Measurements from ENCODE around the gene CAMTA1.

The CAMTA1 gene

DNA sequence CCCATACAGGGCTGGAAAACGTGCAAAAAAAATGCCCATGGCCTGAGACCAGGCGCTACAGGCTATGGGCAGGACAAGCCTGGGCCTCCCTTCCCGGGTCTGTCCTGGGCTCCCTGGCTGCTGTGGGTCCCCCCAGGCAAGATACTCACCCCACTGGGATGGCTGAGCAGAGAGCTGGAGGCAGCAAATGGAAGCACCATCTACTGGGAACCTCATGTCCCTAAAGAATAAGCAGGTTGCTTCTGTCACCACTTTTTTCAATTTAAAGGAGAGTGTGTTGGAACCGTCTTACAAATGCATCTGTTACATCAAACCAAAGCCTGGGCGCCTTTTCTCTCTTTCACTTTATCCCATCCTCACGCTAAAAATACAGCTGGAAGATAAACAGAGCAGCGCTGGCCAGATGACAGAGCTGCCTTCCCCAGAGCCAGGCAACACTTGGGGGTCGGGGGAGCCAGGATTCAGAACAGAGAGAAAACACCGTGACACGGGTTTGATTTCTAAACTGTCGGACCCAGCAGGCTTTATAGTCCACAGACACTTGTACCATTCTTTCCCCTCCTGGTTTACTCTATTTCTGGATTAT lies 723.8 kb downstream of the CAMTA1 start:
- no peak for DNase-seq

DNA sequence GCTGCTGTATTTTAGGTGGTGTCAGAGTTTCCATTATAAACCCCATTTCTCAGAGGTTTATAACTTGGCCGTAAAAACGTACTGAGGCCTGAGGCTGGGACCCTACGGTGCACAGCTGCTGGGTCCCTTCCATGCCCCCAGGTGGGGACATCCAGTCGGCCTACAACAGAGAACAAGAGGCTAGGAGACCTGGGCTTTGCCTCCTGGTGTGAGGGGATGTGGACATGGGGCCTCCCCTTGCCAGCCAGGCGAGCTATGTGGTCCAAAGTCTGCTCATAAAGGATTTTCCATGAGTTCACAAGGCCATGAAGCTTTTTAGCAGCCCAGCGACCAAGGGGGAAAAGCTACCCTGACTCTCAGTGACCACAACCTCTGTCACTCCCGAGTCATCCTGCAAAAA lies 724.3 kb downstream of the CAMTA1 start:
- DNase-seq: no peak

DNA sequence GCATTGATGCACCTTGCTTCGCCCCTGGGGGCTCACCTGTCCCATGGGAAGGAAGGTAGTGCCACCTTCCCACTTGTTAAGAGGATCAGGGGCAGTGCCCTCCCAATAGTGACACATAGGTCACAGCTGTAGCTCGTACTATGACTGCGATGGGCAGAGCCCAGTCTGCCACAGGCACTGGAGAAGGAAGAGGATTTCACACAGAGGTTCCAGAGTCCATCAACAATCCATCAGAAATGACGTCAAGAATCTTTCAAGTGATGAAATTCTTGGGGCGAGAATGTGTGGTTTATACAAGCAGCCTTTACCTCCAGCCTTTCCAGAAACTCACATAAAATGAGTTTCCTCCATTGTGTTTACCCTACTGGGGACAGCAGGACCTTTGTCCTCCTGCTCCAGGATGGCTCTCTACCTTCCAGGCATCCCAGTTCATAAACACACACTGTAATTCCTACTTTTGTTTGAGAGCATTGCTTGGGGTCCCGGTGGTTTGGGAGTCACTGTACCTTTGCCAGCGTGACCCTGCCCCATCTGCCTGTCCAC lies 725.2 kb downstream of the CAMTA1 start:
- no peak for DNase-seq

DNA sequence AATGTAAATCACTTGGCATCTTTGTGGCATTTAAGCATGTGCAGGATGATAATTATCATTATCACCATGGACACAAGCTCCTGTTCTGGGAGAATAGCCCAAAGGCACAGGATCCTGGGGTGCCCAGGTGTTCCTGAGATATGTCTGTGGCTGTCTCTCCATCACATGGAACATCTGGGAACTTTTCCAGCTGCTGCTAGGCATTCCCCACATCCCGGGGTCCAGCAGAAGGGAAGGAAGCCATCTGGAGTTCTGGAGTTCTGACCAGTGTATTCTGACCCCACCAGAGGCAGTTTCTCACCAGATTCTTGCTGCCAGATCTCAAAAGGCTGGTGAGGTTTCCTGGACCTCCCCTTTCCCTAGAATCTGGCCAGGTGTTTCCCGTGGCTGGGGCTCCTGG lies 726.1 kb downstream of the CAMTA1 start:
- no peak for DNase-seq

DNA sequence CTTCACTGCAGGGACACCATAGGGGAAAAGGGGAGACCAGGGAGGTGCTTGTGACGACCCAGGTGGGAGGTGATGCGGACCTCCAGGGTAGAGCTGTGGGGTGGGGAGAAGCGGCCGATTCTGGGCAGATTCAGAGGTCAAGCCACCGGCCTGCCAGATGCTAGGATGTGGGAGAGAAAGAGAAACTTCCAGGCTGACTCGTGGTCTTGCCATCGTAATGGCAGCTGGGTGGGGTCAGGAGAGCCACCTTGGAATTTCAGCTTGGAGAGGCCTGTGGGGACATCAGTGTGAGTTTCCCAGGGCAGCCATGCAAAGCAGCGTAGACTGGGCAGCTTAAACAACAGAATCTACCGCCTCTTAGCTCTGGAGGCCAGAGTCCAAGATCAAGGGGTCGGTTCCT lies 727.8 kb downstream of the CAMTA1 start:
- DNase-seq: no peak

DNA sequence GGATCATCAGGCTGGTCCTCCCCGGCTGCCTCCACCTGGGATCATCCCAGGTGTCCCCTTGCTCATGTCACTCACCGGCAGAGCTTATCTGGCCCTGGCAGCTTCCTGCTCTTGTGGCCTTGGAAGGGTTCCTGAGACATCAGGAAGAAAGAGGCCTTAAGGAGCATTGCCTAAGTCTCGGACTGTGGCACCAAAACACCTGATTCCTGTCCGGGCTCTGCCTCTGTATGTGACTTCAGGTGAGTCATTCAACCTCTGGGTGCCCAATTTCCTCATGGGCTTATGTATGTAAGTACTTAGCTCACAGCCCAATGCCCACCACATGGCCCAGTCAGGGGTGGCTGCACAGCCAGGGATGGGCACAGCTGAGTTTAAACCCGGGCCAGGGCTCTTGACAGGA lies 729.9 kb downstream of the CAMTA1 start:
- DNase-seq: no peak

DNA sequence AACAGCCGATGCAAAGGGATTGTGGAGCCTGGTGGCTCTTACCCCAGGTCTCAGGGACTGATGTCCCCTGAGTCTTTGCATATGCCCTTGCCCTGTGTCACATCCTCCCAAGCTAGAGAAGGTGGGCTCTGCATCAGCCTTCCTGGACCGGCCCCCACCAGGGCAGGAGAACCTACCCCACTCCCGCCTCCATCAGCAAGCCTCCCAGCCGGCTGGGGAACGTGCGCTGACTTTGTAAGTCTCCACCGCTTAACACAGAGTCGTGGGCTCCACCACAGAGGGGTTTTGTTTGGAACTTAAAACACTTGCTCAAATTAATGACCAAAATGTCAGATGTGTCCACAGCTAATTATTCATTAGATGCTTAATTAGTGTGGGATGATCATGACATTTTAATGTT lies 730.6 kb downstream of the CAMTA1 start:
- DNase-seq: no peak

DNA sequence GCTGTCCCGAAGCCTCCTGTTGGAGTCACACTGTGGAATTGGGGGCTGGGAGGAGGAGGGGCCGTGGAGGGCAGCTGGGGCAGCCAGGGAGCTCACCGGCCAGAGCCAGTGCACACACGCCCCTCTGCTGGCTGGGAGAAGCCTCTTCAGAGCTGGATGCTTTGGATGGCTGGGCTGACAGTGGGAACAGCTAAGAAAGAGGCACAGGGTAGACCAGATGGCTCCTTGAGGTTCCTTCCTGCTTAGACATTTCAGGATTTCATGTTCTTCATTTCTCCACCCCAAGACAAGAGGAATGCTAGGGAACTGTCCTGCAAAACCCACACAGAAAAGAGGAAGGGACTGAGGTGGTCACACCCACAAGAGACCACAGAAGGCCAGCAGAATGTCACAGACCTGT lies 731.1 kb downstream of the CAMTA1 start:
- DNase-seq: peak; percentile 16

DNA sequence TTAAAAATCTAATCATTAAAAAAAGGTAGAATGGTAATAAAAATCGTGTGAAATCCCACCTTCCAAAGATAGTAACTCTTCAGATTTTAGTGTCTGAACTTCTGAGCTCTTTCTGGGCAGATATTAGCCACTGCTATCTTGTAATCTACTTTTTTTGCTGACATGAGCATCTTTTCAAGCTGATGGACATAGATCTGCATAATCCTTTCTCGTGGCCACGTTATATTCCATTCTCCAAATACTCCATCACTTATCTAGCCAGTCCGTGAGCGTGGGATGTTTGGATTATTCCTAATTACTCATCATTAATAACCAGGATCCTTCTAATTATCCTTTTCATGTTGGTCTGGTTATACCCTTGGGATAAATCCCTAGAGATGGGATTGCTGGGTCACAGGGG lies 731.7 kb downstream of the CAMTA1 start:
- DNase-seq: no peak

DNA sequence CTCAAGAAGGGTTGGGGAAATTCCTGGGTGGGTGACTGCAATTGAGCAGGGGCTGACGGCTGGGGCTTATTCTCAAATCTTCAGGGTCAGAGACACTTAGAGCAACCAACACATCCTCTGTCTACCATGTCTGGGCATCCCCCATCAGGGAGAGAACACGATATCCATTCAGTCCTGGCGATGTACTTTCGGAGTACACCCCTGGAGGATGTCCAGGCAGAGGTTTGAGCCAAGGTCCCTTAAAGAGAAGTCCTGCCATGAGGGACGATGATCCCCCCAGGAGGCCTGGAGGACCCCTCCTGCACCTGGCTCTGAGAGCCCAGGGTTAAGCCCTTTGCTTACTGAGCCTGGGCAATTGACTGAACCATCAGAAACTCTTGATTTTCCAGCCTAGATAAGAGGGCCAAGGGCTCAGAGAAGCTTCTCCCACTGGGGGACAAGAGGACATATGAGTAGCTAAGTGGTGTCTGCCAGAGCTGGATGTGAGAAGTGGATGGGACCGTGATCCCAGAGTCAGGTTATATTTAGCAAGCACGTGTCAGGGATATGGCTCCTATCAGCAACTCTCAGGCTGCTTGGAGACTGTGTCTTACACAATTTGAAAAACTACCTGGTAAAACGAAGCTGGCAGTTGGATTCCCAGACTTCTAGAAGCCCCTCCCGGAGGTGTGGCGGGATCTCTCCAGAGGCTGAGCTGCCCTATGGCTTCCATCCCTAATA lies 732.5 kb downstream of the CAMTA1 start:
- no peak for DNase-seq

DNA sequence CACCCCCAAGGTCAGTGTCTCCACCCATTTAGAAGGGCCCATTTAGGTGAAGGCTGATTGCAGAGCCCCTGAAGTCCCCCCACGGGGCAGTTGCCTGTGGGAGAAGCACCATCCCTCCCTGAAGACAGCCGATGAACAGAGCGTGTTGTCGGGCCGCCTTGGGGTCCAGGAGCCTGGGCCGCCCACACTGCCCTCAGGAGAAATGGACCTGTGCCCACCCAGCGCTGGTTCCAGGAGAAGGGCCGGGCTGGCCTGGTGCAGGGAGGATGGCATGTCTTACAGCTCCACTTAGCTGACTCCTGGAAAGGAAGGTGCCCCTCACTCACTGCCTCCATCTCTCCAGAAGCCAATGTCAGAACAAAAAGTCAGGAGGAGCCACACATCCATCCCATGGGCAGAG lies 733.2 kb downstream of the CAMTA1 start:
- DNase-seq: no peak

DNA sequence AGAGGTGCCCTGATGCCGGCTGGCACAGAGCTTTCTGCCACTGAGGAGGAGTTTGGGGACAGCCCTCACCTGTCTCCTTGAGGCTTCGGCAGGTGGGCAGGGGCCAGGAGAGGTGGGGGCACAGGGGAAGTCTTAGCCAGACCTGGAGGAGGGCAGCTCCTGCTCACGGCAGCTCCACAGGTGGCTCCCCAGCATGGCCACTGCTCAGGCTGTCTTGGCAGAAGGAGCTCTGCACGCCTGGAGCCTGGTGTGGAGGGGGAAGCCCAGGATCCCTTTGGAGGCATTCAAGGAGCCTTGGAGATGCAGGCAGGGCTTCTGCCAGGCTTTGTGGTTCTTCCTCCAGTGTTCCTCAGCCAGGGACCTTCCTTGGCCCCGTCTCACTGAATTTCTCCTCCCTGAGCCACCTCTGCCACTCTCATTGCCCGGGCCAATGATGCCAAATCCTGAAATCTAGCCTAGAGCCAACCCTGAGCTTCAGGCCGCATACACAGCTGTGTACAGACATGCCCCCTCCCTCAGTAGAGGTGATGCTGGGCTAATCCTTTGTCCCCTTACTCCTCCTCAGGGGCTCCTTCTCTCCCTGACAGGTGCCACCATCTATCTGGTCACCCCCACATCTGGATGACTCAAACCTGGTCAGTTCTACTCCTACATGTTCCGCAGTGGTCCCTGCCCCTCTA lies 734.1 kb downstream of the CAMTA1 start:
- no peak for DNase-seq

DNA sequence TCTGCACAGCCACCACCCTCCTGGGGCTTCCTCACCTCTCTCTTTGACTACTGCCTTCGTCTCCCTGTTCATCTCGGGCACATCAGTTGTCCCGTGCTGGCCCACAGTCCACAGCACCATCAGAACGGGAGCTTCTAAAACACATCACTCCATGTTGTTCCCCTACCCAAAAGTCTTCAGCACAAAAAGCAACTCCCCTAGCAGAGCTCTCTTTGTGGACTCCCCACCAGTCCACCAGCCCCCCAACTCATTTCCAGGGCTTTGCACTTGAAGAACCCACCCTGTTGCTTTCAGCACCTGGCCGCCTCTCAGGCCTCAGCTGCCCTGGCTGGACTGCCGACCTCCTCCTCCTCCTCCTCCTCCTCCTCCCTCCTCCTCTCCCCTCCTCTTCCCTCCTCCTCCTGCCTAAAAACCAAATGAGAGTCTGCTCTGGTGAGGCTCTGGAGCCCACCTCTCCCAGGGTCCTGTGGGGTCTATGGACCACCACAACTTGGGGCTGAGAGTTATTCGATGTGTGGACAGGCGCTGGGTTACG lies 734.7 kb downstream of the CAMTA1 start:
- no peak for DNase-seq

DNA sequence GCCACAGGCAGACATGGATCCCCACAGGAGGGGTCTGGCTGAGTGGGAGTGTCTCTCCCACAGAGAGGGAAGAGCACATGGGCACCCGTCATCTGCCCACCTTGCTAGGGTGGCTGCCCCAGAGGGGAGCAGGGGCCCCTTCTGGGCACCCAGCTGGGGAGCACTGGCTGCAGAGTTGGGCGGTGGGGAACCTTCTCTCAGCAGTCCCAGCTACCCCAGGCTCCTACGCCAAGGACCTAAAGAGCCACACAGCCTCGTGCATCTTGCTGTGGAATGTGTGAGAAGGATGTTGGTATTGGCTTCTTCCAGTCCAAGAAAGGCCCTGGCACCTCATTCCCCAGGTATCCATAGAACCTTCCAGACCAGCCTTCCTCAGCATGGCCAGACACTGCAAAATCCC lies 735.2 kb downstream of the CAMTA1 start:
- DNase-seq: no peak

DNA sequence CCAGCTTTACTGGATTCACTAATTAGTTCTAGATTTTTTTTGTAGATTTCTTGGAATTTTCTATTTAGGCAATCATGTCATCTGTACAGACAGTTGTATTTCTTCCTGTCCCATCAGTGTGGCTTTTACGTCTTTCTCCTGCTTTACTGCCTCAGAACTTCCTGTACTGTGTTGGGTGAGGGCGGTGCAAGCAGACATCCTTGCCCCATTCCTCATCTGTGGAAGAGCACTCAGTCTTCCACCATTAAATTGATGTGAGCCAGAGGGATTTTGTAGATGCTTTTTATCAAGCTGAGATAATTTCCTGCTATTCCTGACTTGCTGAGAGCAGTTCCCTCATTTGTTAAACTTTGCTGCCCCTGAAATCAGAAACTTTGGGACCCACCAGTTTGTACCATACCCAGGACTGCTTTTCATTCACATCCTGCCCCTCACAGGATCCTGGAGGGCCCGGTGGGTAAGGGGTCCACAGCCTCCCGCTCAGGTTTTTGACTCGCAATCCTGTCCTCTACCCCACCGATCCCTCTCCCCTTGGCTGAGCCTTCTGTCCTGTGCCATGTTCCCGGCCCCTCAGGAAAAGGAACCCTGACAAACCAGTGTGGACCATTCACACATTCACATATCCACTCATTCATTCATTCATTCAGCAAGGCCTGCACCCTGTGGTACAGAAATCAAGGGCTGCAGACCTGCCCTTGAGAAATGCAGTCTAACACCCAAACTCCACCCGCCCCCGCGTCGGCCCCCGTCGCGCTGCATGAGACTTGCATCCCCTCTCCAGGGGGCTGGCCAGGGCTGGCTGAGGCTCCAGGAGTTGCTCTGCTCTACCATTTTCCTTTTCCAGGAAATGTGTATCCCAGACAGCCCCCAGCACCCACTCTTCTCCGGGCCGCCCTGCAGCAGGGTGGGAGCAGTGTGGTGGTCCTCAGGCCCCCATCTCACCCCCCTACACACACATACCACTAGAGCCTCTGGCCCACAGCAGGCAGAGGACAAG lies 739.4 kb downstream of the CAMTA1 start:
- no peak for DNase-seq

DNA sequence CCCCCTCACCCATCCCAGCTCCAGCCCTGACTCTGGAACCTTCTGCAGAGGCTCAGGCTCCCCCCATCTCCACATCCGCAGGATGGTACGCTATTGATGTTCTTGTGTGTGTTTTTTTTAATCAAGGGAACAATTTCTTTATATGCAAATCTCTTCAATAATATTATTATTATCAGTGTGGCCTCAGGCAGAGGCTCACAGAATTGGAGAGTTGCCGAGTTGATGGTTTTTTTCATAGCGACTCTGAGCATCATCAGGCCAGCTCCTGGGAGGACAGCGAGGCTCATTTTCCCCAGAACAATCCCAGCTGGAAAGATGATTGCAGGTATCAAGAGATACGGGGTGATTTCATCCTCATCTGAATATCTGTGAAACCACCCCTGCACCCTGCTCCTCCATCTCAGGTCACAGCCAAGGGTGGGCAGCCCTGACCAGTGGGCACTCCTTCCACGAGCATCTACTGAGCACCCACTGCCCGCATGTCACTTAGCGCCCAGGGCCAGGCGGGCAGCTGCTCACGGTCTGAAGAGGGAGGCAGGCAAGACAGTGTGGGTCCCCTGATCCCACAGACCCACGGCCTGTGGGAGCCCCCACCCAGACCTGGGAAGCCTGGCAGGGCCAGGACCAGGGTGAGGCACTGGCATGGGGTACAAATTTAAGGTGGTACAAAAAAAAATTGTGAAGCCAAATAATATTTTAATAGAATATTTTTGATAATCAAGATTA lies 740.2 kb downstream of the CAMTA1 start:
- no peak for DNase-seq

DNA sequence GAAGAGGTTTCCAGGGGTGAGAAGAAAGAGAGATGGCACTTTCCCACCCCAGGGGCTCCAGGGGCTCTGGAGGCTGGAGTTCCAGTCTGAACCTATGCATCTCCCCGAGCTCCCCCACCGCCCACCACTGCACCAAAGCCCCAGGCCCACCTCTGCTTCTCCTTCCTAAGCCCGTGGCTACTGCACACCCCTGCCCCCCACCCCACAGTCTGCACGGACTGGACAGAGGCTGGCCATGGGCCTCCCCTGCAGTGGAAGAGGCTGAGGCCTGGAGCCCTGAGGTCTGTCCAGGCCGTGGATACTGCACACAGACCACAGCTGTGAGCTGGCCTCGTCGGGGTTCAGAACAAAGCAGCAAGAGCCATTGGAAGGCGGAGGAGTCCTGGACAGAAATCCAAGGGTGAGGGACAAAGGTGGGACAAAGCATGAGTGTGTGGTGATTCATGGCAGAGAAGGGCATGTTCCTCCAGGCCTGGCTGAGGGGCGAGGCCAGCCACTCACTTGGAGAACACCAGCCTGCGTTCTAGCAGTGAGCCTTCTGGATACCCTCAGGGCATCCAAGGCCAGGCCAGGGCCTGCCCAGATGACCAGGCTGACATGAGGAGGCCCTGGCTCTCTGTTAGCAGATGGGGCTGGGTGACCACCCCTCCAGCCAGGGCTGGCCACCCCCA lies 741.1 kb downstream of the CAMTA1 start:
- no peak for DNase-seq

DNA sequence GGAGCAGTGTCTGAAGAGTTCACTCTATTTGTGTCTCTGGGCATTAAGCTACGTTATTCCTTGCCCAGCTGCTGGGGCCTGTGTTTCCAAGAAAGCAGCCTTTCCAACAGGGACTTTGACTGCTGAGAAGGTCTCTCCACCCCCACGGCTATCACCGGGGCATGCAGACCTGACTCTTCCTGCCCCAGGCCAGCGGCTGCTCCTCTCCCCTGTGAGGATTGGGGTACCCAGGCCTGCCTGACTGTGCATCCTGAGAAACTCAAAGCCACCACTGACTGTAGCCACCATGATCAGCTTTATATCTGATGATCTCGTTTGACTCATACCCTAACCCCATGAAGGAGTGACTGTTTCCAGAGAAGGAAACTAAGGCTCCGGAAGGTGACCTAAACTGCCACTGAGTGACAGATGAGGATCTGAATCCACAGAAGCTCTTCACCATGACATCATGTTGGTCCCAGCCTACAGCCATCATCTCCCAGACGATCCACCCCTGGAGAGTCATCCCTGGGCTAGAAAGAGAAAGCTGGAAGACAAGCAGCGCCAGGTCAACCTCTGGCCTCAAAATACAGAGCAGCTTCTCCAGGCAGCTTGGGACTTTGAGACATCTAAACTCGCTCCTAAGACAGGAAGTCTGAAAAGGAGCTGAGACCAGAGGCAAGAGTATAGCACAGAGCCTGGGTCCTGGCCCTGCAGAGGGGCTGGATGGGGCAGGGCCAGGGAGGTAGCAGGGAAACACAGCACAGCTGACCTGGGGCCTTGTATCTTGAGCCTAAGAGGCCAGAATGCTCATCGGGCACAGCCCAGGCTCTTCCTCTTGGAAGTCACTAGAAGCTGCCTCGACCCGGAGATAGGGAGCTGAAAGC lies 741.8 kb downstream of the CAMTA1 start:
- peak; percentile 56 for DNase-seq

DNA sequence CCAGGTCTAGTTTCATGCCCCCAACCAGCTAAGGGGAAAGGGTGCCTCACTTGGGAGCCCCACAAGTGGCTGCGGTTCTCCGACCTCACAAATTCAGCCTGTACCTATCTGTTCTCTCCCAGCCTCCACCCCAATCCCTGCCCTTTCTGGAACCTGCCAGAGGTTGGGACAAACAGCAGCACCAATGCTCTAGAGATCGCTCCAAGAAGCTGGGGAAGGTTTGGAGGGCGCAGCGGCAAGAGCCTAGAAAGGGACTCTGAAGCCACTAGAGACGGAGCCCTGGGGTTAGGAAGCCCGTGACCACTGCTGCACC lies 742.4 kb downstream of the CAMTA1 start:
- no peak for DNase-seq
